H9 (cell line): ENCODE results near the gene MALRD1. TPM values are rescaled to one million over a fixed set of nuclear protein-coding genes. Genes with fewer than 3 reads are reported as not detected.
"Not testable (repeated sequence)": the region's sequence is repeated elsewhere in the genome, so short reads cannot be mapped to it uniquely, and the experiment has no call there.

Source experiments
- DNase-seq: peaks from one replicate; pipeline ENCODE4 v3.0.0-alpha.2; 2017
- H2AFZ ChIP-seq: one replicate; pipeline ENCODE4 v1.6.1; 2013; ENCODE audit warnings: mild to moderate bottlenecking, low read length, control low read depth, moderate library complexity
- H2AK5ac ChIP-seq: 2 replicates; pipeline ENCODE4 v1.6.1; 2013; ENCODE audit warnings: low read length, control low read depth, mixed read lengths; ENCODE audit not compliant: insufficient read length
- H2BK120ac ChIP-seq: one replicate; pipeline ENCODE4 v1.6.1; 2013; ENCODE audit warnings: low read depth, mild to moderate bottlenecking, low read length, control low read depth, inconsistent platforms; ENCODE audit not compliant: poor library complexity, severe bottlenecking
- H2BK12ac ChIP-seq: 2 replicates; pipeline ENCODE4 v1.6.1; 2013; ENCODE audit warnings: low read length, control low read depth, mixed read lengths, low read depth; ENCODE audit not compliant: insufficient read length
- H2BK15ac ChIP-seq: 2 replicates; pipeline ENCODE4 v1.6.1; 2013; ENCODE audit warnings: low read depth, low read length, control low read depth
- H2BK20ac ChIP-seq: one replicate; pipeline ENCODE4 v1.6.1; 2013; ENCODE audit warnings: low read depth, mild to moderate bottlenecking, low read length, control low read depth, inconsistent platforms; ENCODE audit not compliant: poor library complexity, severe bottlenecking
- H2BK5ac ChIP-seq: 2 replicates; pipeline ENCODE4 v1.6.1; 2013; ENCODE audit warnings: low read length, control low read depth, mixed read lengths; ENCODE audit not compliant: insufficient read length
- H3K14ac ChIP-seq: 2 replicates; pipeline ENCODE4 v1.6.1; 2013; ENCODE audit warnings: low read length, control low read depth; ENCODE audit not compliant: insufficient read depth
- H3K18ac ChIP-seq: 2 replicates; pipeline ENCODE4 v1.6.1; 2013; ENCODE audit warnings: low read depth, mild to moderate bottlenecking, mixed read lengths, low read length, control low read depth; ENCODE audit not compliant: insufficient read length
- H3K23ac ChIP-seq: 2 replicates; pipeline ENCODE4 v1.6.1; 2013; ENCODE audit warnings: low read length, control low read depth, mixed read lengths, low read depth; ENCODE audit not compliant: insufficient read length
- H3K23me2 ChIP-seq: 2 replicates; pipeline ENCODE4 v1.6.1; 2013; ENCODE audit warnings: low read depth, mild to moderate bottlenecking, mixed read lengths, low read length, control low read depth; ENCODE audit not compliant: insufficient read length, poor library complexity, severe bottlenecking
- H3K27ac ChIP-seq: 2 replicates; pipeline ENCODE4 v1.5.1; 2013; ENCODE audit warnings: low read length, control low read depth, mixed read lengths, low read depth; ENCODE audit not compliant: insufficient read length
- H3K27me3 ChIP-seq: 2 replicates; pipeline ENCODE4 v1.6.1; 2013; ENCODE audit warnings: low read length, control low read depth, inconsistent platforms; ENCODE audit not compliant: insufficient read depth
- H3K4ac ChIP-seq: 2 replicates; pipeline ENCODE4 v1.6.1; 2013; ENCODE audit warnings: low read depth, mild to moderate bottlenecking, control low read depth, inconsistent platforms, low read length, moderate library complexity
- H3K4me1 ChIP-seq: 2 replicates; pipeline ENCODE4 v1.6.1; 2013; ENCODE audit warnings: low read length, control low read depth, inconsistent platforms; ENCODE audit not compliant: insufficient read depth
- H3K4me2 ChIP-seq: 2 replicates; pipeline ENCODE4 v1.6.1; 2013; ENCODE audit warnings: low read length, control low read depth, mixed read lengths; ENCODE audit not compliant: insufficient read length, insufficient read depth
- H3K56ac ChIP-seq: 2 replicates; pipeline ENCODE4 v1.6.1; 2013; ENCODE audit warnings: low read depth, mild to moderate bottlenecking, mixed read lengths, low read length, control low read depth; ENCODE audit not compliant: insufficient read length
- H3K79me1 ChIP-seq: 2 replicates; pipeline ENCODE4 v1.6.1; 2013; ENCODE audit warnings: low read depth, mild to moderate bottlenecking, moderate library complexity, low read length, control low read depth, inconsistent platforms; ENCODE audit not compliant: insufficient read depth, poor library complexity, severe bottlenecking
- H3K79me2 ChIP-seq: 2 replicates; pipeline ENCODE4 v1.6.1; 2013; ENCODE audit warnings: low read length, control low read depth, inconsistent platforms; ENCODE audit not compliant: insufficient read depth
- H3K9ac ChIP-seq: 2 replicates; pipeline ENCODE4 v1.6.1; 2013; ENCODE audit warnings: low read length, control low read depth, mixed read lengths; ENCODE audit not compliant: insufficient read length; ENCODE audit errors: extremely low read depth
- H3K9me3 ChIP-seq: one replicate; pipeline ENCODE4 v1.6.1; 2013; ENCODE audit warnings: low read depth, low read length, inconsistent platforms; ENCODE audit not compliant: control insufficient read depth
- H3T11ph ChIP-seq: one replicate; pipeline ENCODE4 v1.6.1; 2013; ENCODE audit warnings: mild to moderate bottlenecking, low read length, control low read depth, inconsistent platforms
- H4K20me1 ChIP-seq: one replicate; pipeline ENCODE4 v1.6.1; 2013; ENCODE audit not compliant: control insufficient read depth, insufficient read length, insufficient read depth
- H4K5ac ChIP-seq: 2 replicates; pipeline ENCODE4 v1.6.1; 2013; ENCODE audit warnings: low read depth, mild to moderate bottlenecking, mixed read lengths, low read length, control low read depth; ENCODE audit not compliant: insufficient read length
- H4K8ac ChIP-seq: replicated peaks from 2 replicates; pipeline ENCODE4 v1.6.1; 2013; ENCODE audit warnings: low read length, control low read depth, mixed read lengths, low read depth; ENCODE audit not compliant: insufficient read length
- H4K91ac ChIP-seq: 2 replicates; pipeline ENCODE4 v1.6.1; 2013; ENCODE audit warnings: low read depth, mild to moderate bottlenecking, moderate library complexity, mixed read lengths, low read length, control low read depth; ENCODE audit not compliant: insufficient read length
- H3K27ac Mint-ChIP-seq, 3 experiments: 2 replicates in 2 of 3; 3 replicates in 1 of 3; pipeline ENCODE4 v1.8.0; 2020 to 2021; ENCODE audit warnings: mixed read lengths in 3 of 3, mild to moderate bottlenecking in 1 of 3, moderate library complexity in 1 of 3
- H3K27me3 Mint-ChIP-seq: 2 replicates; pipeline ENCODE4 v1.8.0; 2021; ENCODE audit warnings: low read depth, mild to moderate bottlenecking, moderate library complexity, mixed read lengths
- H3K36me3 Mint-ChIP-seq, 3 experiments: 2 replicates in 2 of 3; 3 replicates in 1 of 3; pipeline ENCODE4 v1.8.0; 2020 to 2021; ENCODE audit warnings: low read depth in 3 of 3, mixed read lengths in 3 of 3; ENCODE audit not compliant: insufficient read depth in 1 of 3
- H3K4me1 Mint-ChIP-seq, 2 experiments: 2 replicates each; pipeline ENCODE4 v1.8.0; 2020; ENCODE audit warnings: mixed read lengths in 2 of 2
- H3K4me3 Mint-ChIP-seq, 2 experiments: 2 replicates in 1 of 2; 3 replicates in 1 of 2; pipeline ENCODE4 v1.8.0; 2020 to 2021; ENCODE audit warnings: mild to moderate bottlenecking in 2 of 2, mixed read lengths in 2 of 2, moderate library complexity in 1 of 2
- H3K9me3 Mint-ChIP-seq, 2 experiments: 2 replicates in 1 of 2; 3 replicates in 1 of 2; pipeline ENCODE4 v1.8.0; 2020; ENCODE audit warnings: mild to moderate bottlenecking in 2 of 2, mixed read lengths in 2 of 2, moderate library complexity in 1 of 2
- CTCF ChIP-seq: fragments of 200-600 bp; sonication (generic); conservative IDR thresholded peaks from 3 replicates; pipeline ENCODE4 v1.8.0; 2021; ENCODE audit warnings: antibody characterized with exemption, mild to moderate bottlenecking
- WGBS: extraction: QIAGEN DNeasy Blood & Tissue Kit; methylation state at CpG from one replicate; pipeline ENCODE4 v1.1.7; 2013; ENCODE audit warnings: missing lambda C conversion rate, low lambda C conversion rate, mixed read lengths; ENCODE audit not compliant: insufficient read length; ENCODE audit errors: extremely low coverage; 5-methylcytosine and 5-hydroxymethylcytosine counted together
- total RNA-seq: library from RNA; stranded (reverse); gene quantifications from 2 replicates; pipeline ENCODE4 v1.2.1, GENCODE V29; 2021

Gene MALRD1
- total RNA-seq, 1 experiment from 2014 or later: 0.20 TPM

GRCh38 chr10:19738440-19738839 lies 689.8 kb downstream of the MALRD1 start:
- H2BK15ac ChIP-seq: no peak overlapping the region
- no peak overlapping the region for H4K91ac ChIP-seq
- no peaks in the 10 kb centered on the region for H3K79me1 ChIP-seq
- no peak for TF ChIP-seq CTCF
- H3K56ac ChIP-seq: no peak overlapping the region
- no peak overlapping the region for H2AFZ ChIP-seq
- no peak overlapping the region for H3K18ac ChIP-seq
- H3K79me2 ChIP-seq: no peaks in the 10 kb centered on the region
- Mint-ChIP-seq H3K4me3 (no peak overlapping the region), H3K27ac (no peak overlapping the region), H3K9me3 (peaks cover 6 to 7% of the 10 kb centered on the region in 2 experiments; a peak in 3 of 5 replicates), H3K4me1 (no peaks in the 10 kb centered on the region), H3K36me3 (peaks cover 0 to 11% (median 3%) of the 10 kb centered on the region in 3 experiments; a peak in 4 of 7 replicates), H3K27me3 (no peaks in the 10 kb centered on the region)
- no peak overlapping the region for H4K5ac ChIP-seq
- no peak overlapping the region for H3K4me2 ChIP-seq
- no peak overlapping the region for H3K9ac ChIP-seq
- DNase-seq: no peak
- no peak overlapping the region for H3K4ac ChIP-seq
- H2BK12ac ChIP-seq: no peak overlapping the region
- H3K9me3 ChIP-seq: no peaks in the 10 kb centered on the region
- H3K23ac ChIP-seq: no peak overlapping the region
- H3K23me2 ChIP-seq: no peaks in the 10 kb centered on the region
- H4K8ac ChIP-seq: no peak overlapping the region
- H3K4me1 ChIP-seq: no peaks in the 10 kb centered on the region
- H3K27me3 ChIP-seq: no peaks in the 10 kb centered on the region
- no peak overlapping the region for H3K27ac ChIP-seq
- H2BK5ac ChIP-seq: no peak overlapping the region
- WGBS: no CpG with 5 or more reads among the region's 1 CpG
- no peaks in the 10 kb centered on the region for H4K20me1 ChIP-seq
- no peak overlapping the region for H3K14ac ChIP-seq
- H2AK5ac ChIP-seq: no peak overlapping the region
- no peak overlapping the region for H2BK20ac ChIP-seq
- H3T11ph ChIP-seq: no peak overlapping the region
- H2BK120ac ChIP-seq: no peak overlapping the region

GRCh38 chr10:19739232-19739631 lies 690.6 kb downstream of the MALRD1 start:
- not testable (repeated sequence) for H3K27ac Mint-ChIP-seq, H3K4me1 ChIP-seq, H3K27ac ChIP-seq, H2AK5ac ChIP-seq, H3K4ac ChIP-seq, H3K79me2 ChIP-seq, H3K9ac ChIP-seq, H4K91ac ChIP-seq, H3K27me3 ChIP-seq, H2BK5ac ChIP-seq, H3K18ac ChIP-seq, H3K14ac ChIP-seq, H3K9me3 ChIP-seq, H4K8ac ChIP-seq, DNase-seq, H3T11ph ChIP-seq, H4K5ac ChIP-seq, H3K23ac ChIP-seq, H3K9me3 Mint-ChIP-seq, H2BK120ac ChIP-seq, H2BK12ac ChIP-seq, H3K4me3 Mint-ChIP-seq, H3K4me2 ChIP-seq, H3K27me3 Mint-ChIP-seq, H3K56ac ChIP-seq, H2BK20ac ChIP-seq, H2BK15ac ChIP-seq, H3K79me1 ChIP-seq, H3K23me2 ChIP-seq, H3K4me1 Mint-ChIP-seq, H4K20me1 ChIP-seq, H2AFZ ChIP-seq
- no CpG with 5 or more reads among the region's 7 CpGs for WGBS
- H3K36me3 Mint-ChIP-seq: peaks cover 0 to 11% (median 3%) of the 10 kb centered on the region in 3 experiments; a peak in 4 of 7 replicates
